H9 (cell line): ENCODE data around the gene ZFYVE28. TPM values are rescaled to one million over a fixed set of nuclear protein-coding genes. Genes with fewer than 3 reads are reported as not detected.

Source experiments
- DNase-seq: peaks from one replicate; pipeline ENCODE4 v3.0.0-alpha.2; 2017
- H2AFZ ChIP-seq: one replicate; pipeline ENCODE4 v1.6.1; 2013; ENCODE audit warnings: mild to moderate bottlenecking, low read length, control low read depth, moderate library complexity
- H2AK5ac ChIP-seq: 2 replicates; pipeline ENCODE4 v1.6.1; 2013; ENCODE audit warnings: low read length, control low read depth, mixed read lengths; ENCODE audit not compliant: insufficient read length
- H2BK120ac ChIP-seq: one replicate; pipeline ENCODE4 v1.6.1; 2013; ENCODE audit warnings: low read depth, mild to moderate bottlenecking, low read length, control low read depth, inconsistent platforms; ENCODE audit not compliant: poor library complexity, severe bottlenecking
- H2BK12ac ChIP-seq: 2 replicates; pipeline ENCODE4 v1.6.1; 2013; ENCODE audit warnings: low read length, control low read depth, mixed read lengths, low read depth; ENCODE audit not compliant: insufficient read length
- H2BK15ac ChIP-seq: 2 replicates; pipeline ENCODE4 v1.6.1; 2013; ENCODE audit warnings: low read depth, low read length, control low read depth
- H2BK20ac ChIP-seq: one replicate; pipeline ENCODE4 v1.6.1; 2013; ENCODE audit warnings: low read depth, mild to moderate bottlenecking, low read length, control low read depth, inconsistent platforms; ENCODE audit not compliant: poor library complexity, severe bottlenecking
- H2BK5ac ChIP-seq: 2 replicates; pipeline ENCODE4 v1.6.1; 2013; ENCODE audit warnings: low read length, control low read depth, mixed read lengths; ENCODE audit not compliant: insufficient read length
- H3K14ac ChIP-seq: 2 replicates; pipeline ENCODE4 v1.6.1; 2013; ENCODE audit warnings: low read length, control low read depth; ENCODE audit not compliant: insufficient read depth
- H3K18ac ChIP-seq: 2 replicates; pipeline ENCODE4 v1.6.1; 2013; ENCODE audit warnings: low read depth, mild to moderate bottlenecking, mixed read lengths, low read length, control low read depth; ENCODE audit not compliant: insufficient read length
- H3K23ac ChIP-seq: 2 replicates; pipeline ENCODE4 v1.6.1; 2013; ENCODE audit warnings: low read length, control low read depth, mixed read lengths, low read depth; ENCODE audit not compliant: insufficient read length
- H3K23me2 ChIP-seq: 2 replicates; pipeline ENCODE4 v1.6.1; 2013; ENCODE audit warnings: low read depth, mild to moderate bottlenecking, mixed read lengths, low read length, control low read depth; ENCODE audit not compliant: insufficient read length, poor library complexity, severe bottlenecking
- H3K27ac ChIP-seq: 2 replicates; pipeline ENCODE4 v1.5.1; 2013; ENCODE audit warnings: low read length, control low read depth, mixed read lengths, low read depth; ENCODE audit not compliant: insufficient read length
- H3K27me3 ChIP-seq: 2 replicates; pipeline ENCODE4 v1.6.1; 2013; ENCODE audit warnings: low read length, control low read depth, inconsistent platforms; ENCODE audit not compliant: insufficient read depth
- H3K4ac ChIP-seq: 2 replicates; pipeline ENCODE4 v1.6.1; 2013; ENCODE audit warnings: low read depth, mild to moderate bottlenecking, control low read depth, inconsistent platforms, low read length, moderate library complexity
- H3K4me1 ChIP-seq: 2 replicates; pipeline ENCODE4 v1.6.1; 2013; ENCODE audit warnings: low read length, control low read depth, inconsistent platforms; ENCODE audit not compliant: insufficient read depth
- H3K4me2 ChIP-seq: 2 replicates; pipeline ENCODE4 v1.6.1; 2013; ENCODE audit warnings: low read length, control low read depth, mixed read lengths; ENCODE audit not compliant: insufficient read length, insufficient read depth
- H3K56ac ChIP-seq: 2 replicates; pipeline ENCODE4 v1.6.1; 2013; ENCODE audit warnings: low read depth, mild to moderate bottlenecking, mixed read lengths, low read length, control low read depth; ENCODE audit not compliant: insufficient read length
- H3K79me1 ChIP-seq: 2 replicates; pipeline ENCODE4 v1.6.1; 2013; ENCODE audit warnings: low read depth, mild to moderate bottlenecking, moderate library complexity, low read length, control low read depth, inconsistent platforms; ENCODE audit not compliant: insufficient read depth, poor library complexity, severe bottlenecking
- H3K79me2 ChIP-seq: 2 replicates; pipeline ENCODE4 v1.6.1; 2013; ENCODE audit warnings: low read length, control low read depth, inconsistent platforms; ENCODE audit not compliant: insufficient read depth
- H3K9ac ChIP-seq: 2 replicates; pipeline ENCODE4 v1.6.1; 2013; ENCODE audit warnings: low read length, control low read depth, mixed read lengths; ENCODE audit not compliant: insufficient read length; ENCODE audit errors: extremely low read depth
- H3K9me3 ChIP-seq: one replicate; pipeline ENCODE4 v1.6.1; 2013; ENCODE audit warnings: low read depth, low read length, inconsistent platforms; ENCODE audit not compliant: control insufficient read depth
- H3T11ph ChIP-seq: one replicate; pipeline ENCODE4 v1.6.1; 2013; ENCODE audit warnings: mild to moderate bottlenecking, low read length, control low read depth, inconsistent platforms
- H4K20me1 ChIP-seq: one replicate; pipeline ENCODE4 v1.6.1; 2013; ENCODE audit not compliant: control insufficient read depth, insufficient read length, insufficient read depth
- H4K5ac ChIP-seq: 2 replicates; pipeline ENCODE4 v1.6.1; 2013; ENCODE audit warnings: low read depth, mild to moderate bottlenecking, mixed read lengths, low read length, control low read depth; ENCODE audit not compliant: insufficient read length
- H4K8ac ChIP-seq: replicated peaks from 2 replicates; pipeline ENCODE4 v1.6.1; 2013; ENCODE audit warnings: low read length, control low read depth, mixed read lengths, low read depth; ENCODE audit not compliant: insufficient read length
- H4K91ac ChIP-seq: 2 replicates; pipeline ENCODE4 v1.6.1; 2013; ENCODE audit warnings: low read depth, mild to moderate bottlenecking, moderate library complexity, mixed read lengths, low read length, control low read depth; ENCODE audit not compliant: insufficient read length
- H3K27ac Mint-ChIP-seq, 3 experiments: 2 replicates in 2 of 3; 3 replicates in 1 of 3; pipeline ENCODE4 v1.8.0; 2020 to 2021; ENCODE audit warnings: mixed read lengths in 3 of 3, mild to moderate bottlenecking in 1 of 3, moderate library complexity in 1 of 3
- H3K27me3 Mint-ChIP-seq: 2 replicates; pipeline ENCODE4 v1.8.0; 2021; ENCODE audit warnings: low read depth, mild to moderate bottlenecking, moderate library complexity, mixed read lengths
- H3K36me3 Mint-ChIP-seq, 3 experiments: 2 replicates in 2 of 3; 3 replicates in 1 of 3; pipeline ENCODE4 v1.8.0; 2020 to 2021; ENCODE audit warnings: low read depth in 3 of 3, mixed read lengths in 3 of 3; ENCODE audit not compliant: insufficient read depth in 1 of 3
- H3K4me1 Mint-ChIP-seq, 2 experiments: 2 replicates each; pipeline ENCODE4 v1.8.0; 2020; ENCODE audit warnings: mixed read lengths in 2 of 2
- H3K4me3 Mint-ChIP-seq, 2 experiments: 2 replicates in 1 of 2; 3 replicates in 1 of 2; pipeline ENCODE4 v1.8.0; 2020 to 2021; ENCODE audit warnings: mild to moderate bottlenecking in 2 of 2, mixed read lengths in 2 of 2, moderate library complexity in 1 of 2
- H3K9me3 Mint-ChIP-seq, 2 experiments: 2 replicates in 1 of 2; 3 replicates in 1 of 2; pipeline ENCODE4 v1.8.0; 2020; ENCODE audit warnings: mild to moderate bottlenecking in 2 of 2, mixed read lengths in 2 of 2, moderate library complexity in 1 of 2
- CTCF ChIP-seq: fragments of 200-600 bp; sonication (generic); conservative IDR thresholded peaks from 3 replicates; pipeline ENCODE4 v1.8.0; 2021; ENCODE audit warnings: antibody characterized with exemption, mild to moderate bottlenecking
- WGBS: extraction: QIAGEN DNeasy Blood & Tissue Kit; methylation state at CpG from one replicate; pipeline ENCODE4 v1.1.7; 2013; ENCODE audit warnings: missing lambda C conversion rate, low lambda C conversion rate, mixed read lengths; ENCODE audit not compliant: insufficient read length; ENCODE audit errors: extremely low coverage; 5-methylcytosine and 5-hydroxymethylcytosine counted together
- total RNA-seq: library from RNA; stranded (reverse); gene quantifications from 2 replicates; pipeline ENCODE4 v1.2.1, GENCODE V29; 2021

Gene ZFYVE28
- total RNA-seq, 1 experiment from 2014 or later, result 0.98 TPM

GRCh38 chr4:2272026-2272827 lies 146.2 kb downstream of the ZFYVE28 start:
- H3K9me3 ChIP-seq, result no peaks in the 10 kb centered on the region
- H3K4me1 ChIP-seq, result no peaks in the 10 kb centered on the region
- no peak overlapping the region for H2AK5ac ChIP-seq
- H3K23ac ChIP-seq, result no peak overlapping the region
- no peak overlapping the region for H2BK20ac ChIP-seq
- no peak overlapping the region for H4K91ac ChIP-seq
- no peak overlapping the region for H3K4ac ChIP-seq
- H3K9ac ChIP-seq, result no peak overlapping the region
- H3K36me3 Mint-ChIP-seq, result no peaks in the 10 kb centered on the region
- no peak overlapping the region for H3K4me3 Mint-ChIP-seq
- no peaks in the 10 kb centered on the region for H3K23me2 ChIP-seq
- no peak overlapping the region for H3T11ph ChIP-seq
- H3K18ac ChIP-seq, result peak overlapping the region; percentile 13
- H2BK15ac ChIP-seq, result no peak overlapping the region
- no CpG with 5 or more reads among the region's 25 CpGs for WGBS
- H2BK12ac ChIP-seq, result no peak overlapping the region
- H2BK120ac ChIP-seq, result no peak overlapping the region
- no peak overlapping the region for H3K4me2 ChIP-seq
- no peak overlapping the region for H2AFZ ChIP-seq
- peak overlapping the region; percentile 8 for H4K8ac ChIP-seq
- H3K9me3 Mint-ChIP-seq, result no peaks in the 10 kb centered on the region
- no peak overlapping the region for H4K5ac ChIP-seq
- peak overlapping the region in 1 of 3 experiments; percentile 79; a peak in 2 of 7 replicates for H3K27ac Mint-ChIP-seq
- H3K27me3 ChIP-seq, result no peaks in the 10 kb centered on the region
- no peak overlapping the region for H3K56ac ChIP-seq
- no peak overlapping the region for H2BK5ac ChIP-seq
- no peaks in the 10 kb centered on the region for H4K20me1 ChIP-seq
- H3K27ac ChIP-seq, result no peak overlapping the region
- TF ChIP-seq CTCF, result no peak
- no peaks in the 10 kb centered on the region for H3K79me1 ChIP-seq
- DNase-seq, result no peak
- H3K14ac ChIP-seq, result peak overlapping the region; percentile 16; the same call in 1 of the 2 replicates
- H3K79me2 ChIP-seq, result no peaks in the 10 kb centered on the region
- H3K4me1 Mint-ChIP-seq, result peaks cover 4 to 11% of the 10 kb centered on the region in 2 experiments; a peak in 3 of 4 replicates
- H3K27me3 Mint-ChIP-seq, result peaks cover 2% of the 10 kb centered on the region; the same call in 1 of the 2 replicates
